Measurements from ENCODE around the gene BCAS3. TPM values are rescaled to one million over a fixed set of nuclear protein-coding genes. Genes with fewer than 3 reads are reported as not detected.

The BCAS3 gene
- total RNA-seq, 1 experiment from 2014 or later, result 8.0 TPM

DNA sequence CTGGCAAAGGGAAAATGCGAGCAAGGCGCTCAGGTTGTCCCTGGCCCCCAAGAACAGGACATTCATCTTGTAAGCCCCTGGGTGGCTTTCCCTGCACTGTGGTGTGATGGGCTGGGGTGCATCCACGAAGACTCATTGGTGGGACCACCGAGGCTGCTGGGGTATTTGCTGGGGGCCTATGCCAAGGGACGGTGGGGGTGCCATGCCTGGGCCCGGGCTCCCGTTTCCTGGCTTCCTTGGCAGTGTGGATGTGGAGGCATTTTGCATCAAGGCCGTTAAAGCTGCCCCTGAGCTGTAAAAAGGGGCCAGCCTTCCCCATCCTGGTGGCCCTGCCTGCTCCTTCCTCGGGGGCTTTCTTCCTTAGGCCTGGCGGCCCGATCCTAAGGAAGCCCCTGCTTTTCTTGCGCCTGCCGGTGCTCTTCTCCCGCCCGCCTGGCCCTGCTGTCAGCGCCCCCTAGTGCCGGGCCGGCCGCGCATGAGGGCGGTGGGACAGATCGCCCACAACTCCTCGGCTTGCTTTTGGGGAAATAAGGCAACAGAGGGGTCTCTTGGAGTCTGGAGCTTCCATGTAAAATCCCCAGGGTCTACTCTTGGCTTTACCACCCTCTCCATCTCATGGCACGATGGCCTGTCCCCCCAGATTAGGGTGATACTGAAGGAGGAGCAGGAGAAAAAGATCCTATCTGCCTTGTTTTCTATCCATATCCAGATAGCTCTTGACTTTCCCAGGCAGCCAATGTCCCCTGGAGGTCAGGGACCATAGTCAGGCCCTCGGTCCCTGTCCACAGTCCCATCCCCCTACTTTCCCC, 712.2 kb downstream of the BCAS3 start:
- peak; percentile 32 for DNase-seq (ENCODE audit: low read depth)

DNA sequence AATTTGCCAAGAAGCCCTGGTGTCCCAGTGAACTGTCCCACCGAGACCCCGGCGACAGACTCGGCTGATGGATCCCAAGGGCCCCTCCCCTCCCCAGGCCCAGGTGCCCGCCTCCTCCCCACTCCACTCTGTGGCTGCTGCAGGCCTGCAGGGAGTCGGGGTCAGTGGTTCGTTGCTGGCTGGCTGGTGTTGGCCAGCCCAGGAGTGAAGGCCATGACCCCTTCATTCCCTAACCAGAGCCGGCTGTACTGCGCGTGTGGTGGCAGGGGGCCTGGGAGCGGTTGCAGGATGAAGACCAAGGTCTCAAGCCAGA, 712.8 kb downstream of the BCAS3 start:
- DNase-seq (ENCODE audit: low read depth), result no peak

DNA sequence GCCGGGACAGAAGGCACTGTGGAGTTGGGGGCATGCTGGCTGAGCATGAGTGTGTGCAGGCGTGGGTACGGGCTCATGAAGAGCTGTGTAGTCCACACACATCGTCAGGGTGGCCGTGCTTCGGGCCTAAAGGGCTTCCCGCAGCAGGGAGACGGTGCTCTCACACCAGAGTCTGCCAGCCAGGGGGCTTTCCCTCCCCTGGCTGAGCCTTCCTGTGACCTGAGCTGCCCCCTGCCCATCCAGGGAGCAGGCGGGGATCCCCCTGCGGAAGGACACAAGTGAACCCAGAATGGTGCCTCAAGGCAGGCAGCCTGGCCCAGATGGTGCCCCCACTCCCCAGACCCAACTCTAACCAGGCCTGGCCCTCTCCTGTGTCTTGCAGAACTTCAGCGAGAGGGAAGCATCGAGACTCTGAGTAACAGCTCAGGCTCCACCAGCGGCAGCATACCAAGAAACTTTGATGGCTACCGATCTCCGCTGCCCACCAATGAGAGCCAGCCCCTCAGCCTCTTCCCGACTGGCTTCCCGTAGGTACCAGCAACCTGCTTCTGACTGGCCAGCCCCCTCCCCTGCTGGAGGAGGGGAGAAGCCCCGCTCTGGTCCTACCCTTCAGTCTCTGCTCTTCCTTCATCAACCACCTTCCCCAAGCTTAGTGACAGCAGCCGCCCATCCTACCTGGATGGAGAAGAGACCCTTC, 714.1 kb downstream of the BCAS3 start:
- no peak for DNase-seq (ENCODE audit: low read depth)

DNA sequence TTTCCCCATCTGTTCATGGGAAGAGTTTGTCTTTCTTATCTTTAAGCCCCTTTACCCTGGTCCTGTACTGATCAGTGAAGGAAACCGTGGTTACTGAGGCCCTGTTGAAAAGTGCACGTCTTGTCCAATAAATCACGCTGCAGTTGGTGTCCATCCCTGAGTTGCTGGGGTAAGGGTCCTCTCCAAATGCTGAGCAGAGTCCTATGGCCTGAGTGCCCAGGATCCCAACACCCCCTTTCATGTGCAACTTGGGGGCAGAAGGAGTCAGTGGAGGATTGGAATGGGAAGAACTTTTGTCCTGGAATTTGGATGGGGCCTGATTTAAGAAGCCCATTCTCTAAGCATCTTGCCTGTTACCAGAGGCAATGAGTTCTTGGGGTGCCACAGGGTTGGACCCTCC, 715.0 kb downstream of the BCAS3 start:
- no peak for DNase-seq (ENCODE audit: low read depth)

DNA sequence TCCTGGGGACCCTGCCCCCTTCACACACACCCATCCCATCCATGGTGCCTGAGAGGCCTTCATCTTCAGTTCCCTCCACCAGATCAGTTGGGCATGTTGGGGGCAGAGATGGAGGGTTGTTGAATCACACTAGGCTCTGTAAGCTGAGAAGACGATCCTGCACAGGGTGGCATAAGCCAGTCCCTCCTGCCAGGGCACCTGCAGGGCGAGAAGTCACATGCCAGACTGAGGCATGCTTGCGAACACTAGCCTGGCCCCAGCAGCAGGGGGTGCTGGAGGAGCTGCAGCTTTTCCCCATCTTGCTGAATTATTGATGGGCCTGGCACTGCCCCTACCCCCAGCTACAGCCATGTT, 715.9 kb downstream of the BCAS3 start:
- DNase-seq (ENCODE audit: low read depth), result no peak

DNA sequence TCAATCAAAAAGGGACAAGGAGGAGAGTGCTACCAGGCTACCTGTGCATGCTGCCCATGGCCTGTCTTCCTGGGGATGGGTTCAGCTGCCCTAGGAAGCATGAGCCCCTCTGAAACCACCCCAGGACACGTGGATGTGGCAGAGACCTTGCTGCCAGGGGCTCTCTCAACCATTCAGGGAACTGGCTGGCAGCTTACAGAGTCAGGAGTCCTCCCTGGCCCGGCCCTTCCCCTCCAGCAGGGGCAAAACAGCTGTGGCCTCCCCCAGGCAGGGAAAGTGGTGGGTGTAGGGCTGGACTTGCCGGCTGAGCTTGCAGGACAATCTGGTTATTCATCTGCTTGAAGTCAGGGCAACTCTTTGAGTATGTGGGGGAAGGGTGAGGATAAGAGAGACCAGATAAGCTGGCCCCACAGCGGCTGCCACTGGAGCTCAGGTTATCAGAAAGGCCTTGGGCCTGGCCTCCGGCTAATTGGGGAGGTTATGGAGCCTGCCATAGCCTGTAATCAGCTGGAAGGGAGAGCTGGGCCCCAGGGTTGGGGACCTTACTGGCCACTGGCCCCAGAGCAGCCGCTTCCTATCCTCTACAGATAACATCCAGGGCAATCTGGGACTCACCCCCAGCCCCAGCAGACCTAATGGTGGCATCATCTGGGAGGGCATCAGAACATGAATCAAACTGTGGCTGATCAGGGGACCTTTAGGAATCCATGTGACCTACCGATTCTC, 716.4 kb downstream of the BCAS3 start:
- DNase-seq (ENCODE audit: low read depth), result no peak

DNA sequence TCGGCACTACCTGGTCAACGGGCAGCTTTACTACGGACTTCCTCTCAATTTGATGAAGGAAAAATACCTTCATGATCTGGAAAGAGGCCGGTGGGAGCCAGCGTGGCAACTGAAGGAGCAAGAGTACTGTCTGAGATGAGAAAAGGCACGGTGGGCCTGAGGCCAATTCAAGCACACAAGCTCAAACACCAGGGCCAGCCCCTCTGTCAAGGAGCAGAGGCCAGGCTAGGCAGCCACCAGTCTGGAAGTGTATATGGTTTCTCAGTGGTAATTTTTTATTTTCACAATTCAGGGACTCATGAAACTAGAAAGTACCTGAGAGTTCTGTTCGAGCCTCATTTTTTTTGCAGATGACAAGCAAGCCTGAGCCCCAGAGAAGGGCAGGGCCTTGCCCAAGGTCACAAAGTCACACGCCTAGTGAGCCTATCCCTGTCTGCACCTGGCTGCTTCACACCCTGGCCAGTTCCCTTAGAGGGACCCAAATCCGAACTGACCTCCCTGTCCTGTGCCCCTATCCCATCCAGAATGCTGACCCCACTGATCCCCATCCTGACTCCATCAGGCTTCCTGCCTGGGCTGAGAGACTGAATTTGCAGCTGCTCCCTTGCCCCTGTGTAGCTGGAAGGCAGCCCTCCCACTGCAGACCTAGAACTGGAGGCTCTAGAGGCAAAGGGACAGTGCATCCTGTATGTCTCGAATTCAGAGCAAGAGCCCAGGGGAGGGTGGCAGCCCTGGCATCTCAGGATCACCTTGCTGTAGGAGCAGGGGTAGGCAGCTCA, 717.2 kb downstream of the BCAS3 start:
- no peak for DNase-seq (ENCODE audit: low read depth)

DNA sequence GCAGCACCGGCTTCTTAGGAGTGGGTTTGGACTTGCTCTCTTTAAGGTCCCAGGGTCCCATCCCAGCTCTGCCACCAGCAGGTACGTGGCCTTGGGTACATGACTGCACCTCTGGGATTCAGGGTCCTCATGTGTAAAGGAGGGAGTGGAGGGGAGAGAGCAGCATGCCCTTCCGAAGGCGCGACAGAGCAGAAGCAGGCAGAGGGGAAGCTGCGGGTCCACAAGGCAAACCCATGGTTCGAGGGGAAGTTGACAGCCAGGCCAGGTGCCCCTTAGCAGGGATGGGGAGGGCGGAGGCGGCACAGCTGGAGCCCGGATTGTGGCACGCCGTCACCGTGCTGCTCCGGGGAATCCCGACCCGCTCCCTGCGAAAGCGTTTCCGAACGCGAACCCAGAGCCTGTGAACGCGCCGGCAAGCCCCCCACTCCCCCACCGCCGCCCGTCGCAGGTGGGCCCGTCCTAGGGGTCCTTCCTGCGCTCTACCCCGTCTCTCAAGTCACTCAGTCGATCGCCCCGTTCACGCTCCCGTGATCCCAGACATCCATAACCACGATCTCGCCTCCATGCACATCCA, 717.8 kb downstream of the BCAS3 start:
- DNase-seq (ENCODE audit: low read depth), result no peak

DNA sequence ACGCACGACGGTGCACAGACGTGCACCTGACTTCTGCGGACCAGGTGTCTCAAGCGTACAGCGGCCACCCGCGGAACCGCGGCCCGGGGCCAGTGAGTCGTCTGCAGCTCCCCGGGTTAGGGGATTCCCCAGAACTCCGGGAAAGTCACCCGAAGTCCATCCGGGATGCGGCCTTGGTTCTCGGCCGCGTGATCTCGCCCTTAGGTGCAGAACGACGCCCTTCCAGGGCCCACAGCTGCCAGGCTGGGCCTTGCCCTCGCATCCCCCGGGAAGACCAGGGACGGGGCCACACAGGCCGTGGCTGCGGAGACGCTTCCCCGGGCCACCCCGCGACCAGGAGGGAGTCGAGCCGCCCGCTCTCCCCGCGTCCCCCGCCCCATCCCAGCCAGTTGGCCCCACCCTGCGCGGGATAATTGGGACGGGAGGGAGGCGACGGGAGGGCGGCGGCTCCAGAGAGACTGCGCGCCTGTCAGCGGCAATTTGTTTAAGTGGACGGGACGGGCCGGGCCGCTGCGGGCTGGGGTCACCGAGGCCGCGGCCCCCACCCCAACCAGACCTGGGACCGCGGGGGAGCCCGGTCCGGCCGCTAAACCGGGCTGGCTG, 718.4 kb downstream of the BCAS3 start:
- no peak for DNase-seq (ENCODE audit: low read depth)

DNA sequence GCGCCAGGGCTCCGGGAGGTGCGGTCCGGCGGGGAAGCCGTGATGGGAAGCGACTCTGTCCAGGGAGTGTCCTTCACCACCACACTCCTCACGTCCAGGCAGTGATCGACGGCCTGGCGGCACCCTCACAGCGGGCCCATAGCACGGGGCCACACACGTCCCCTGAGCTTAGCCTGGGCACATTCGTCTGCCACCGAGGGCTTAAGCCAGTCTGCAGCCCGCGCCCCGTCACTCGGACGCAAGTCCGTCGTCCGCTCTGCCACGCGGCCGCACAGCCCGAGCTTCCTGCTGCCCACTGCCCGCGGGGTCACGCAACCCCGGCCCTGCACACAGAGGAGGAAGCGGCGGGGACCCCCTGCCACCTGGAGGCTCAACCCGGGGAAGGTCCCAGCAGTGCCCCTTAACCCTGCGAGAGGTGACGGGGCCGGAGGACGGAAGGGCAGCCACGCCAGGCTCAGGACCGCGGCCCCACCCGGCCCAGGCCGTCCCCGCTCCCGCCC, 719.0 kb downstream of the BCAS3 start:
- no peak for DNase-seq (ENCODE audit: low read depth)

DNA sequence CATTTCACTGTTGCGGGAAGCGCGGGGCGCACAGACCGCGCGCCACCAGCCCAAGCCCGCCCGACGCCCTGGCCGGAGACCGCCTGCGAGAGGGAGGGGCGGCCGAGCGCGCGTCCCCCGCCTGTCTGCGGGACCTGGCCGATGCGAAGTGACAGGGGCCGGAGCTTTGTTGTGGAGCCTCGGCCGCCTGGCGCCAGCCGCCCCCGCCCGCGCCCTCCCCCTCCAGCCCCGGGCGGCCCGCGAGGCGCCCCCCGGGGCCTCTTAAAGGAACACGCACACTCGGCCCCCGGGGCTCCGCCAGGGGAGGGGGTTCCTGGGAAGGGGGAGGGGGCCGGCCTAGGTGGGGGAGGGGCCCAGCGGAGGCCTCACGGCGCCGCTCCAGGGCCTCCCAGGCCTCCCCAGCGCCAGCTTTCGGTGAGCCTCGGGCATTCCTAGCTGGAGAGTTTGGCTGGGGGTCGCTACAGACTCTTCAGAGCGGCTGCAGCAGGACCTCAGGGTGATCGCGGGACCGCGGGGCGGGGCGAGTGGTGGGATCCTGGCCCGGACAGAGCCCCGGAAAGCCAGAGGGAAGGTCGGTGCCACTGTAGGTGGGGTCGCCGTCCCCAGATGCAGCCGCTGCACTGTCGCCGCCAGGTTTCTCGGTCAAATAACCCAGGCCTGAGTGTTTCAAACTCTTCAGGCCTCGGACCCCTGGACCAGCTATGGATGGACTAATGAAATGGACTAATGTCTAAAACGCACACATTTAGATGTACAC, 719.6 kb downstream of the BCAS3 start:
- DNase-seq (ENCODE audit: low read depth), result no peak

DNA sequence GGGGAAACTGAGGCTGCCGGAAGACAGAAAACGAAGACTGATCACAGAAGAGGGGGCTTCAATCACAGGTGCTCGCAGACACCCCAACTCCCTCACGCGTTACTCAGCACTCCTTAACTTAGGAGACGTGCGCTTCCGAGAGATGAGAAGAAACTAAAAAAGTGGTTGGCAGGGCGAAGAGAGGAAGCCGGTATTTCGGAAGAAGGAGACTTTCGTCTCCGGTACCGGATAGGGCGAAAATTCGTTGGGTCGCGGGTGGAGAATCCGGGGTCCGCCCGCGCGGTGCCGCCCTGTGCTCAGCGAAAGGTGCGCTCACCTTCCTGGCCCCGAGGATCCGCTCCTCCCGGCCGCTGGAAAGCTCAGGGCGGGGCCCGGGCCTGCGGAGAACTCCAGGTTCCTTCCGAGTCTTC, 721.1 kb downstream of the BCAS3 start:
- DNase-seq (ENCODE audit: low read depth), result no peak

DNA sequence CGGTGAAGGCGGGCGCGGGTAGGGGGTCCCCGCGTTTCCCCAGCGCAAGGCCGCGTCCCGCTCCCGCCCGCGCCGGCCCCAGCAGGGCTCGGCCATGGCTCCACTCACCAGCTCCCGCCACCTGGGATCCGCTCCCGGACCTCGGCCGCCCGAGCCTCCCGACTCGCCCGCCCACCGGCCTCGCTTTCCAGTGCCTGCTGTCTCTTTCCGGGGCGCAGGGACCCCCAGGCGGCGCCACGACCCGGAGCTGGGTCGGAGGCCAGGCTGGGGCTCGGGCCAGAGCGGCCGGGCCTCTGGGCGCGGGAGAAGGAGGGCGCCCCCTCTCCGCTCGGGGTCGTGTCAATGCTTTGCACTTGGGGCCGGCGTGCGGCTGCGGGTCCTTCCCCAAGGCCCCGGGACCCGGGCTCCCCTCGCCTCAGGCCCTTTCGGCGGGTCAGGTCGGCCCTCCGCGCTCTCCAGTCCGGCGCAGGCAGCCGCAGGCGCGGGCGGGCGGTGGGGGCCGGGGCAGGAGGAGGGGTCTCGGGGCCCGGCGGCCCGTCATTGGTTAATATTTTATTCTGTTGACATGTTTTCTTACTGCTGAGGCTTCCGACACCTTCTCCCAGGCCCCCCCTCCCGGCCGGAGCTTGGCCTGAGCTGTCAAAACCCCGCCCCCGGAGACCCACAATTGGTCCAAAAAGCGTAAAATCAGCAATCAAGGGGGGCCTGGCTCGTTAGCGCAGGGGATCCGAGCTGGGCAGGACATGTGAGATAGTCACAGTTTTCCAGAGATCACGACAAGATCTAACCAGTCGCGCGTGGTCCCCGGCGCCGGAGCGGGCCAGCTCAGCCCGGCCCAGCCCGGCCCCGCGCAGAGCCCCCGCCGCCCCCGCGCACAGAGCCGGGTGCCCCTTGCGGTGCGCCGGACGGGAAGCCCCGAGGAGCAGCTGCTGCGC, 721.7 kb downstream of the BCAS3 start, which contains the start of gene TBX2:
Gene TBX2 (plus strand): TSS at position 713 of the 935 bp plus-strand sequence. CDS start 334 bp downstream, outside the sequence.
- DNase-seq (ENCODE audit: low read depth), result peak; percentile 85

DNA sequence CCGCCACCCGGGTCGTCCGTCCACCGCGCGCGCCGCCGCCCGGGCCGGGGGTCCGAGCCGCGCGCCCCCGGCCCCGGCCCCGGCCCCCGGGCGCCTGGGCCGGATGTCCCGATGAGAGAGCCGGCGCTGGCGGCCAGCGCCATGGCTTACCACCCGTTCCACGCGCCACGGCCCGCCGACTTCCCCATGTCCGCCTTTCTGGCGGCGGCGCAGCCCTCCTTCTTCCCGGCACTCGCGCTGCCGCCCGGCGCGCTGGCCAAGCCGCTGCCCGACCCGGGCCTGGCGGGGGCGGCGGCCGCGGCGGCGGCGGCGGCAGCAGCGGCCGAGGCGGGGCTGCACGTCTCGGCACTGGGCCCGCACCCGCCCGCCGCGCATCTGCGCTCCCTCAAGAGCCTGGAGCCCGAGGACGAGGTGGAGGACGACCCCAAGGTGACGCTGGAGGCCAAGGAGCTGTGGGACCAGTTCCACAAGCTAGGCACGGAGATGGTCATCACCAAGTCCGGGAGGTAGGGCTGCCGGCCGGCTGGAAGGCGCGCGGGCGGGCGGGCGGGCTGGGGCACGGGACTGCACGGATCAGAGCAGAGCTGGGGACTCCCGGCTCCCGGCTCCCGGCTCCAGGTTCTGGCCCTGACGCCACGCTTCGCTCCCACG, 722.5 kb downstream of the BCAS3 start:
- no peak for DNase-seq (ENCODE audit: low read depth)

DNA sequence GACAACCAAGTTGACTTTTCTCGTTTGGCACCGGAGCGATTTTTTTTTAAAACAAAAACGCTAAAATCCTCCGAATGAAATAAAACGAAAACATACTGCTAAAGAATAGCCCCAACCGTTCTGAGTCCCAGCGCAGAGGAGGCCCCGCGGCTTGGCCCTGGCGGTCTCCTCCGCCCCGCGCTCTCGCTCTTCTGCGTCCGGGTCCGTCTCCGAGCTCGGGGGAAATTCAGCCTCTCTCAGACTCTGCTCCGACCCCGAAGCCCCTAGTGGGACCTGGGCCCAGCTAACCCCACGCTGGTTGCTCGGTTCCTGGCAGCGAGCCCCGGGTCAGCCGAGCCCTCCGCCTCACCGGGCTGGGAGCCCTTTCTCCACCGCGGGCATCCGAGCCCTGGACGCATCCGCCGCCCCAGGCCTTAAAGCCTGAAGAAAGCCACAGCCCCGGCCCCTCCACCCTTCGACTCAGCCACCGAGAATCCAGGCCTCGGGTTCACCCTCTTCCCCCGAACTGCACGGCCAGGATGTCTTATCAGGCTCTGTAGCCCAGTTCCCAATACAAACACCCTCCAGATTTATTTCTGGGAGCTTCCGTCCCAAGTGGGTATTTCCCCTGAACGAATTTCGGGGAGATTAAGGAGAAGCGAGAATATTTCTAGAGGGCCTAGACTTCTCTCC, 723.2 kb downstream of the BCAS3 start:
- DNase-seq (ENCODE audit: low read depth), result no peak

DNA sequence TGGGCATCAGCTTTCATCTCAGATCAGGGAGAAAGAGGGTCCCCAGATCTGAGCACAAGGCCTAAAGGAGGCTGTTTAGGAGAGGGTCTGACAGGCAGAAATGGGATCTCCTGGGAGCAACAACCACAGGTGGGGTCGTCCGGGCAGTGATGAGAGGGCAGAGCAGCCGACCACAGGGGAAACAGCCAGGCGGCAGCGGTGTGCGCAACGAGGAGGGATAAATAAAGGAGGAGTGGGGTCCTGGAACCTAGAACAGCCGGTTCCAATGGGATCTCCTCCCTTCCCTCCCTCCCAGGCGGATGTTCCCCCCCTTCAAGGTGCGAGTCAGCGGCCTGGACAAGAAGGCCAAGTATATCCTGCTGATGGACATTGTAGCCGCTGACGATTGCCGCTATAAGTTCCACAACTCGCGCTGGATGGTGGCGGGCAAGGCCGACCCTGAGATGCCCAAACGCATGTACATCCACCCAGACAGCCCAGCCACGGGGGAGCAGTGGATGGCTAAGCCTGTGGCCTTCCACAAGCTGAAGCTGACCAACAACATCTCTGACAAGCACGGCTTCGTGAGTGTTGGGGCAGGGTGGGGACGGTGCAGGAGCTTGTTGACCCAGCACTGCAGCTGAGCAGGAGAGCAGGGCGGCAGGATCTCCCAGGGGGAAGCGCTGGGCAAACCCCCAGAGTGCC, 723.9 kb downstream of the BCAS3 start:
- no peak for DNase-seq (ENCODE audit: low read depth)

DNA sequence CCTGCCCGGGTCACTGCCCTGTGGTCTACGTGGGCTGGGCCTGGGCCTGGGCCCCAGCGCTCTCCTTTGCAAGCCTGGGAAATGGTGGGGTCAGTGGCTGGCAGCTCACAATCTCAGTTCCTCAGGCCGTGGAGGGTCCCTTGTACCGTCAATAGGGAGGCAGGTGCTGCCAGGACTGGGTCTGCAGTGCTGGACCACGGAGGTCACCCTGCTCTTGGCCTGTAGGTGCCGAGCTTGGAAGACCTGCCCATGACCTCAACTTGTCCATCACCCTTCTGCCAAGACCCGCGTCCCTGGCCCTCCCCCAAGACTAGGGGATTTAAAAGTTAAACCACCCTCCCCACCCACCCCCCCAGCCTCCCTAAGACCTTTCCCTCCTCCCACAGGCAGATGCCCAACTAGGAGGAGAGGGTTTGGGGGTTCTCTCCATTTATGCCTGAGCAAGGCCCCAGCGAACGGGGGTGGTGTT, 724.5 kb downstream of the BCAS3 start:
- DNase-seq (ENCODE audit: low read depth), result no peak

Data from HT1080 (cell line).